Adrenal gland (tissue), 5 donors: ENCODE results near the gene SMARCC1.

Experiments
- CTCF ChIP-seq, 6 experiments: fragments of 450-650 bp in 4 of 6; fragments of 200-600 bp in 2 of 6; sonication (generic) in 1 of 6; IDR thresholded peaks; 1 replicate in 5 of 6; 2 replicates in 1 of 6; pipeline versions ENCODE4 v1.5.1 to v1.8.0; 2016 to 2021; ENCODE audit warnings: antibody characterized with exemption in 6 of 6, mild to moderate bottlenecking in 2 of 6, moderate library complexity in 1 of 6
- POLR2A ChIP-seq, 2 donors: fragments of 450-650 bp; IDR thresholded peaks; one replicate each; pipeline ENCODE4 v1.6.1; 2017; ENCODE audit warnings: antibody characterized with exemption in 2 of 2, mild to moderate bottlenecking in 2 of 2, moderate library complexity in 1 of 2
- donor health status: DM: no; HTN: no; CAD: no.

- TF ChIP-seq CTCF (IDR thresholded peaks at IDR 0.05) (no peak), POLR2A (IDR thresholded peaks at IDR 0.05) (no peak)
Measured at GRCh38 chr3:47658444-47658843, 123.2 kb downstream of the SMARCC1 start.
